H1 (cell line): ENCODE data around the gene MMP25. TPM values are rescaled to one million over a fixed set of nuclear protein-coding genes. Genes with fewer than 3 reads are reported as not detected.
A peak's percentile ranks its signal among the peaks of the same experiment; 100 is the strongest.

Experiments used
- CTCF ChIA-PET: fragments of 300-600 bp; sonication (Branson Sonifier 250); formaldehyde crosslinking; loops from one replicate; lab custom pipeline; 2021; ENCODE audit not compliant: partially characterized antibody; lab: Charles Lee
- POLR2A ChIA-PET: fragments of 300-600 bp; sonication (Branson Sonifier 250); formaldehyde crosslinking; loops from one replicate; lab custom pipeline; 2021; ENCODE audit warnings: inconsistent platforms; ENCODE audit not compliant: partially characterized antibody; lab: Charles Lee
- DNase-seq, 2 experiments: peaks; one replicate each; pipeline versions ENCODE4 v3.0.0 to v3.0.0-alpha.2; 2010 to 2022; ENCODE audit warnings: low spot score in 2 of 2, low read depth in 1 of 2, mixed read lengths in 1 of 2
- FAIRE-seq: peaks from 2 replicates; lab custom pipeline; 2011; peaks lifted over from hg19 to GRCh38; lab: Jason Lieb, UNC
- H2AFZ ChIP-seq: 2 replicates; pipeline ENCODE4 v1.8.1; 2012; ENCODE audit warnings: low read length, inconsistent platforms
- H2AK5ac ChIP-seq: 2 replicates; pipeline ENCODE4 v1.6.1; 2013; ENCODE audit warnings: low read depth, low read length
- H2BK120ac ChIP-seq: replicated peaks from 2 replicates; pipeline ENCODE3; 2013; ENCODE audit warnings: low read depth, low read length, inconsistent platforms
- H2BK12ac ChIP-seq: 2 replicates; pipeline ENCODE4 v1.6.1; 2013; ENCODE audit warnings: low read depth, low read length
- H2BK15ac ChIP-seq: 2 replicates; pipeline ENCODE4 v1.6.1; 2013; ENCODE audit warnings: low read length
- H2BK20ac ChIP-seq: 2 replicates; pipeline ENCODE4 v1.6.1; 2013; ENCODE audit warnings: low read length
- H2BK5ac ChIP-seq: 2 replicates; pipeline ENCODE4 v1.6.1; 2013; ENCODE audit warnings: low read depth, low read length
- H3K14ac ChIP-seq: 2 replicates; pipeline ENCODE4 v1.6.1; 2013; ENCODE audit warnings: inconsistent platforms; ENCODE audit not compliant: insufficient read length
- H3K18ac ChIP-seq: 2 replicates; pipeline ENCODE4 v1.6.1; 2013; ENCODE audit warnings: low read length; ENCODE audit errors: extremely low read depth
- H3K23ac ChIP-seq: 2 replicates; pipeline ENCODE4 v1.6.1; 2013; ENCODE audit warnings: inconsistent platforms; ENCODE audit not compliant: insufficient read length
- H3K23me2 ChIP-seq: 2 replicates; pipeline ENCODE4 v1.6.1; 2013; ENCODE audit warnings: low read depth, low read length
- H3K27ac ChIP-seq: 2 replicates; pipeline ENCODE4 v1.6.1; 2011; ENCODE audit warnings: low read depth, low read length, inconsistent platforms
- H3K27me3 ChIP-seq, 4 experiments: replicated peaks in 1 of 4; 1 replicate in 1 of 4; 2 replicates in 3 of 4; pipeline versions ENCODE4 v1.6.1 to v1.8.1; 2011 to 2013; ENCODE audit warnings: low read length in 3 of 4, mild to moderate bottlenecking in 3 of 4, inconsistent platforms in 2 of 4, mixed read lengths in 2 of 4, moderate library complexity in 1 of 4; ENCODE audit not compliant: control insufficient read depth in 3 of 4, insufficient read depth in 3 of 4; ENCODE audit errors: extremely low read depth in 1 of 4
- H3K36me3 ChIP-seq, 4 experiments: 2 replicates each; pipeline versions ENCODE4 v1.6.1 to v1.8.1; 2011 to 2013; ENCODE audit warnings: mild to moderate bottlenecking in 4 of 4, low read length in 3 of 4, moderate library complexity in 2 of 4, control low read depth in 1 of 4, inconsistent platforms in 1 of 4; ENCODE audit not compliant: insufficient read depth in 4 of 4, control insufficient read depth in 2 of 4
- H3K4ac ChIP-seq: replicated peaks from 2 replicates; pipeline ENCODE3; 2013; ENCODE audit warnings: low read length, low read depth, mixed read lengths, inconsistent platforms; ENCODE audit not compliant: insufficient read length
- H3K4me1 ChIP-seq, 4 experiments: replicated peaks in 1 of 4; 1 replicate in 1 of 4; 2 replicates in 3 of 4; pipeline versions ENCODE4 v1.6.1 to v1.8.1; 2011 to 2013; ENCODE audit warnings: low read length in 3 of 4, inconsistent platforms in 2 of 4, mixed read lengths in 1 of 4; ENCODE audit not compliant: insufficient read depth in 4 of 4, control insufficient read depth in 3 of 4
- H3K4me2 ChIP-seq, 2 experiments: 2 replicates each; pipeline versions ENCODE4 v1.6.1 to v1.8.1; 2011 to 2013; ENCODE audit warnings: low read depth in 2 of 2, low read length in 2 of 2, control low read depth in 1 of 2, inconsistent platforms in 1 of 2, mild to moderate bottlenecking in 1 of 2; ENCODE audit not compliant: insufficient read depth in 1 of 2
- H3K4me3 ChIP-seq, 4 experiments: fragments of 200-600, 300-600 bp in 1 of 4; sonication (generic), shearing (Covaris generic), sonication (Bioruptor Twin) in 1 of 4; 2 replicates each; pipeline versions ENCODE4 v1.5.1 to v1.8.1; 2011 to 2016; ENCODE audit warnings: low read length in 4 of 4, low read depth in 3 of 4, control low read depth in 2 of 4, inconsistent platforms in 2 of 4, mild to moderate bottlenecking in 2 of 4, mixed read lengths in 1 of 4, moderate library complexity in 1 of 4; ENCODE audit not compliant: insufficient read depth in 2 of 4; ENCODE audit errors: extremely low read depth in 1 of 4
- H3K56ac ChIP-seq: replicated peaks from 2 replicates; pipeline ENCODE3; 2013; ENCODE audit warnings: low read depth, mild to moderate bottlenecking, mixed read lengths, low read length, inconsistent platforms; ENCODE audit not compliant: insufficient read length
- H3K79me1 ChIP-seq: 2 replicates; pipeline ENCODE4 v1.6.1; 2013; ENCODE audit warnings: low read depth, low read length, control low read depth
- H3K79me2 ChIP-seq, 2 experiments: 2 replicates each; pipeline versions ENCODE4 v1.6.1 to v1.8.1; 2012 to 2013; ENCODE audit warnings: low read length in 2 of 2, mild to moderate bottlenecking in 2 of 2, inconsistent platforms in 1 of 2; ENCODE audit not compliant: insufficient read depth in 2 of 2, control insufficient read depth in 1 of 2
- H3K9ac ChIP-seq, 4 experiments: replicated peaks in 1 of 4; 1 replicate in 1 of 4; 2 replicates in 3 of 4; pipeline versions ENCODE4 v1.6.1 to v1.8.1; 2011 to 2013; ENCODE audit warnings: low read depth in 3 of 4, low read length in 3 of 4, control low read depth in 2 of 4, mild to moderate bottlenecking in 2 of 4, moderate library complexity in 2 of 4, inconsistent platforms in 1 of 4; ENCODE audit errors: extremely low read depth in 1 of 4
- H3K9me3 ChIP-seq, 2 experiments: 2 replicates each; pipeline versions ENCODE4 v1.6.1 to v1.8.1; 2012 to 2013; ENCODE audit warnings: mild to moderate bottlenecking in 2 of 2, moderate library complexity in 2 of 2, control low read depth in 1 of 2, inconsistent platforms in 1 of 2, low read depth in 1 of 2, low read length in 1 of 2, mixed read lengths in 1 of 2; ENCODE audit not compliant: insufficient read depth in 2 of 2
- H4K20me1 ChIP-seq, 2 experiments: replicated peaks in 1 of 2; 2 replicates each; pipeline versions ENCODE3 to v1.8.1; 2011 to 2013; ENCODE audit warnings: inconsistent platforms in 2 of 2, low read length in 2 of 2, mild to moderate bottlenecking in 1 of 2; ENCODE audit not compliant: insufficient read depth in 2 of 2, control insufficient read depth in 1 of 2
- H4K5ac ChIP-seq: 2 replicates; pipeline ENCODE4 v1.6.1; 2013; ENCODE audit warnings: low read length, low read depth, mixed read lengths, inconsistent platforms; ENCODE audit not compliant: insufficient read length
- H4K8ac ChIP-seq: 2 replicates; pipeline ENCODE4 v1.8.0; 2013; ENCODE audit warnings: mild to moderate bottlenecking, moderate library complexity, low read length, inconsistent platforms; ENCODE audit not compliant: insufficient read depth; ENCODE audit errors: extremely low read depth
- H4K91ac ChIP-seq: replicated peaks from 2 replicates; pipeline ENCODE3; 2013; ENCODE audit warnings: low read length, mixed read lengths, inconsistent platforms; ENCODE audit not compliant: insufficient read length
- CHD2 ChIP-seq: IDR thresholded peaks from 2 replicates; pipeline ENCODE4 v1.6.1; 2012; ENCODE audit warnings: low read length, improper control_type of control experiment
- POLR2A ChIP-seq, 2 experiments: IDR thresholded peaks; 1 replicate in 1 of 2; 2 replicates in 1 of 2; pipeline ENCODE4 v1.6.1; 2011; ENCODE audit warnings: low read depth in 2 of 2, low read length in 2 of 2, mild to moderate bottlenecking in 2 of 2; ENCODE audit errors: control extremely low read depth in 1 of 2
- WGBS, 2 experiments: shearing (Covaris generic) in 1 of 2; methylation state at CpG; one replicate each; pipeline versions ENCODE4 v1.1.6 to v1.1.7; 2013 to 2015; ENCODE audit warnings: low lambda C conversion rate in 2 of 2, mixed read lengths in 2 of 2, inconsistent platforms in 1 of 2, low coverage in 1 of 2, missing lambda C conversion rate in 1 of 2; ENCODE audit not compliant: insufficient replicate concordance in 2 of 2, insufficient coverage in 1 of 2, insufficient read length in 1 of 2; ENCODE audit errors: extremely low coverage in 1 of 2, missing lambda C conversion rate in 1 of 2; 5-methylcytosine and 5-hydroxymethylcytosine counted together
- polyA plus RNA-seq, 7 experiments: library from polyadenylated mRNA; depleted of rRNA in 3 of 7; stranded (reverse) in 5 of 7; unstranded in 2 of 7; fragments of >200 nt in 5 of 7; fragments of 200-250 nt in 2 of 7; gene quantifications; 1 replicate in 5 of 7; 2 replicates in 1 of 7; 4 replicates in 1 of 7; pipeline versions ENCODE4 v1.2.1 to v1.2.3, GENCODE V29; 2011 to 2013; ENCODE audit warnings: missing spikeins in 2 of 7, mixed read lengths in 2 of 7
- total RNA-seq: library from RNA; stranded (reverse); fragmentation: NEBNext Ultra II Directional; extraction: Animal tissue kit (Norgen Biotek cat#: 25700); gene quantifications from 2 replicates; pipeline ENCODE4 v1.2.1, GENCODE V29; 2021

Gene MMP25
- total and polyA plus RNA-seq, 2 of the 8 experiments (the other 6 are each of a cell fraction or from before 2014, with no cell fraction given): 7.7 to 26.7 TPM

DNA sequence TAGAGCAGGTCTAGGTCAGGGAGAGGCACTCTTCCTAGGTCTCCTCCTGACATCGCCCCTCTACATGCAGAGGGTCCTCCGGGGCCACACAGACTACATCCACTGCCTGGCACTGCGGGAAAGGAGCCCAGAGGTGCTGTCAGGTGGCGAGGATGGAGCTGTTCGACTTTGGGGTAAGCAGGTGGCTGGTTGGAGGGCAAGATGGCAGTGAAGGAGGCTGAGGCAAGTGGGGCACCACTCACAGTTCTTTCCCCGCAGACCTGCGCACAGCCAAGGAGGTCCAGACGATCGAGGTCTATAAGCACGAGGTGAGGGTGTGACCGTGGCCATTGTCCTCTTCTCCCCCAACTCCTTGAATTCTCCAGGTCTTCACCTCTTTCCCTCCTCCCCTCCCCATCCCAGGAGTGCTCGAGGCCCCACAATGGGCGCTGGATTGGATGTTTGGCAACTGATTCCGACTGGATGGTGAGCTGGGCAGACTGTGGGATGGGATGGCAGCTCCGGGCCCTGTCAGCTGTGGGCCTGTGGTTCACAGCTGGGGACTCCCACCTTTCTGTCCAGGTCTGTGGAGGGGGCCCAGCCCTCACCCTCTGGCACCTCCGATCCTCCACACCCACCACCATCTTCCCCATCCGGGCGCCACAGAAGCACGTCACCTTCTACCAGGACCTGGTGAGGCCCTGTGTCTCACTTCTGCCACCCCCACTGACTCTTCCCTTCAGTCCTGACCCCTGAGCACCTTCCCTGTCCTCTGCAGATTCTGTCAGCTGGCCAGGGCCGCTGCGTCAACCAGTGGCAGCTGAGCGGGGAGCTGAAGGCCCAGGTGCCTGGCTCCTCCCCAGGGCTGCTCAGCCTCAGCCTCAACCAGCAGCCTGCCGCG is 19.5 kb upstream of the MMP25 start:
- peaks cover 15% of the 10 kb centered on the region; the same call in 1 of the 2 replicates for H3K23me2 ChIP-seq
- POLR2A ChIA-PET: interaction anchor here (1.2 to 35.7 kb wide), 14 partner anchors 2 to 102 kb away, joined by 3 to 1808 read pairs (median 34); partner anchors contain the start of genes BICDL2, CLDN6, CLDN9 and HCFC1R1
- H3K27ac ChIP-seq: no peak overlapping the region
- 95% methylated on average over 24 of the region's 24 CpGs; no CpG with 5 or more reads in 1 of the 2 experiments for WGBS, 2 experiments
- H3K56ac ChIP-seq: no peak overlapping the region
- peak in 1 of 2 experiments; percentile 62; a peak in 2 of 3 replicates for TF ChIP-seq POLR2A (IDR thresholded peaks at IDR 0.05; ENCODE audit: control extremely low read depth in 1 of 2, low read depth in 2 of 2, low read length in 2 of 2)
- TF ChIP-seq CHD2: no peak
- H4K20me1 ChIP-seq: peaks cover 9 to 31% of the 10 kb centered on the region in 2 experiments
- no peak overlapping the region for H3K4me3 ChIP-seq
- DNase-seq (peak in 1 of 2 experiments; percentile 49), FAIRE-seq (no peak)
- CTCF ChIA-PET: interaction anchor here (0.7 to 23.8 kb wide), 8 partner anchors 8 to 98 kb away, joined by 3 to 639 read pairs (median 4); partner anchors contain the start of genes CLDN6, CLDN9, HCFC1R1 and THOC6
- H3K36me3 ChIP-seq: peaks cover 0 to 21% (median 11%) of the 10 kb centered on the region in 4 experiments; a peak in 7 of 8 replicates
- no peak overlapping the region for H4K91ac ChIP-seq
- H3K79me2 ChIP-seq: no peaks in the 10 kb centered on the region
- no peak overlapping the region for H2BK15ac ChIP-seq
- no peak overlapping the region for H3K4ac ChIP-seq
- H4K5ac ChIP-seq: no peak overlapping the region
- no peak overlapping the region for H2AK5ac ChIP-seq
- no peak overlapping the region for H2BK120ac ChIP-seq
- H3K79me1 ChIP-seq: no peaks in the 10 kb centered on the region
- no peak overlapping the region; the same call in 1 of the 2 replicates for H4K8ac ChIP-seq
- peaks cover 0 to 24% (median 19%) of the 10 kb centered on the region in 4 experiments; a peak in 6 of 7 replicates for H3K4me1 ChIP-seq
- H2BK5ac ChIP-seq: no peak overlapping the region
- H2BK12ac ChIP-seq: no peak overlapping the region
- no peak overlapping the region for H3K4me2 ChIP-seq
- no peak overlapping the region for H2BK20ac ChIP-seq
- no peak overlapping the region for H2AFZ ChIP-seq
- no peak overlapping the region for H3K18ac ChIP-seq
- H3K14ac ChIP-seq: no peak overlapping the region
- no peaks in the 10 kb centered on the region for H3K9me3 ChIP-seq
- H3K9ac ChIP-seq: no peak overlapping the region
- H3K27me3 ChIP-seq: no peaks in the 10 kb centered on the region
- H3K23ac ChIP-seq: no peak overlapping the region
